ENCODE results near the gene HIPK3.
"Not testable (repeated sequence)": the region's sequence is repeated elsewhere in the genome, so short reads cannot be mapped to it uniquely, and the experiment has no call there.

- TF ChIP-seq, protein P1, sequence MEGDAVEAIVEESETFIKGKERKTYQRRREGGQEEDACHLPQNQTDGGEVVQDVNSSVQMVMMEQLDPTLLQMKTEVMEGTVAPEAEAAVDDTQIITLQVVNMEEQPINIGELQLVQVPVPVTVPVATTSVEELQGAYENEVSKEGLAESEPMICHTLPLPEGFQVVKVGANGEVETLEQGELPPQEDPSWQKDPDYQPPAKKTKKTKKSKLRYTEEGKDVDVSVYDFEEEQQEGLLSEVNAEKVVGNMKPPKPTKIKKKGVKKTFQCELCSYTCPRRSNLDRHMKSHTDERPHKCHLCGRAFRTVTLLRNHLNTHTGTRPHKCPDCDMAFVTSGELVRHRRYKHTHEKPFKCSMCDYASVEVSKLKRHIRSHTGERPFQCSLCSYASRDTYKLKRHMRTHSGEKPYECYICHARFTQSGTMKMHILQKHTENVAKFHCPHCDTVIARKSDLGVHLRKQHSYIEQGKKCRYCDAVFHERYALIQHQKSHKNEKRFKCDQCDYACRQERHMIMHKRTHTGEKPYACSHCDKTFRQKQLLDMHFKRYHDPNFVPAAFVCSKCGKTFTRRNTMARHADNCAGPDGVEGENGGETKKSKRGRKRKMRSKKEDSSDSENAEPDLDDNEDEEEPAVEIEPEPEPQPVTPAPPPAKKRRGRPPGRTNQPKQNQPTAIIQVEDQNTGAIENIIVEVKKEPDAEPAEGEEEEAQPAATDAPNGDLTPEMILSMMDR (IDR thresholded peaks at IDR 0.05), result not testable (repeated sequence)
- TF ChIP-seq POLR2A (IDR thresholded peaks at IDR 0.05), result not testable (repeated sequence)
Observed at GRCh38 chr11:33216676-33217075, 40.5 kb upstream of the HIPK3 start.

Measured in adrenal gland (tissue), 5 donors.